Measurements from ENCODE around the gene SGCD.

DNA sequence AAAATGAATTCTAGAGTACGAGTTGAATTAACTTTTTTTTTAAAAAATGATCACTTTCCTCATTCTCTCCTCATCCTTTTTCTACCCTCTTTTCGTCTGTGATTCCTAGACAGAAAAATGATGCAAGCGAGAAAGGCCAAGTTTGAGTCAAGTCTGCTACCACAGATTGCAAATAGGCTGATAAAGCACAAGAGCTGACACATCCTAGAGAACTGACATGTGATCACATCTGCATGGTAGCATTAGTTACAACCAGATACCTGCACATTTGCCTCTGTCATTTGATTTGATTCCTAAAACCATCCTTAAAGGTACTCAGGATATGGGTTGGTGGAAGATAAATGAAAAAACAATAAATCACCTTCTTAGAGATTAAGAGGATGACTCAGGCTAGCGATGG lies 297.7 kb downstream of the SGCD start:
- TF ChIP-seq POLR2AphosphoS5 (IDR thresholded peaks at IDR 0.05) = no peak
- TF ChIP-seq, protein P1, sequence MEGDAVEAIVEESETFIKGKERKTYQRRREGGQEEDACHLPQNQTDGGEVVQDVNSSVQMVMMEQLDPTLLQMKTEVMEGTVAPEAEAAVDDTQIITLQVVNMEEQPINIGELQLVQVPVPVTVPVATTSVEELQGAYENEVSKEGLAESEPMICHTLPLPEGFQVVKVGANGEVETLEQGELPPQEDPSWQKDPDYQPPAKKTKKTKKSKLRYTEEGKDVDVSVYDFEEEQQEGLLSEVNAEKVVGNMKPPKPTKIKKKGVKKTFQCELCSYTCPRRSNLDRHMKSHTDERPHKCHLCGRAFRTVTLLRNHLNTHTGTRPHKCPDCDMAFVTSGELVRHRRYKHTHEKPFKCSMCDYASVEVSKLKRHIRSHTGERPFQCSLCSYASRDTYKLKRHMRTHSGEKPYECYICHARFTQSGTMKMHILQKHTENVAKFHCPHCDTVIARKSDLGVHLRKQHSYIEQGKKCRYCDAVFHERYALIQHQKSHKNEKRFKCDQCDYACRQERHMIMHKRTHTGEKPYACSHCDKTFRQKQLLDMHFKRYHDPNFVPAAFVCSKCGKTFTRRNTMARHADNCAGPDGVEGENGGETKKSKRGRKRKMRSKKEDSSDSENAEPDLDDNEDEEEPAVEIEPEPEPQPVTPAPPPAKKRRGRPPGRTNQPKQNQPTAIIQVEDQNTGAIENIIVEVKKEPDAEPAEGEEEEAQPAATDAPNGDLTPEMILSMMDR (IDR thresholded peaks at IDR 0.05) = no peak
- TF ChIP-seq POLR2A (IDR thresholded peaks at IDR 0.05) = no peak

Data from transverse colon (tissue), 4 donors.